ENCODE results near the gene NPAS3.

The NPAS3 gene

DNA sequence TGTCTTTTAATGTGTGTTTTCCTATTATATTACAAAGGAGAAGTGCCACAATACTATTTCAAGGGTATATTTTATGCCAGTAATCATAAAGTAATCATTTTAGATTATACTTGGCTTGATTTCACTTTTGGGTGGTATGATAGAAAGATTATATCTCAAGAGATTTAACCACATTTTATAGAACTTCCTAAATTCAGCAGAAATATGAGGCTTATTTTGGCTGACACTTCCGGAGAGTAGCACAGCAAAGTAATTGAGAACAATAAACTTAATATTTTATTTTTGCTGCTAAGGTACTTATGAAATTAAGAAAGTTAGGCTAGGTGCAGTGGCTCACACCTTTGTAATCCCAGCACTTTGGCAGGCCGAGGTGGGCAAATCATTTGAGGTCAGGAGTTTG is 319.1 kb downstream of the NPAS3 start:
- DNase-seq (ENCODE audit: low read depth) = no peak

DNA sequence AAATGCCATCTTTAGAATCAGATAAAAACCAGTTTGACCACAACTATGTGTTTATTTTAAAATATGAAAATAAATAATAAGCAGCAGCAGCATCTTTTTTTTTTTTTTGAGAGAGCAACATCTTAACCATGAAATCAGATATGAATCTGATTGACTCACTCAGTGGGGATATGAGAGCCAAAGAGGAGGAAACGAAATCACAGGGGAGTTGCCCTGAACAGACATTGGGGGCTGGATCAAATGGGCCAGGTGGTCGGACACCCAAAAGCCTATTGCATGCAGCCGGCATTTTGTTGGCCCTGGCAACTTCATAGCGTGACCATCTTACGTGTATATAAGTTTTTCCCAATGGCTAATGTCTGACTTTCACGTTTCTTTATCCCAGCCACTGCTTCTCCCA is 321.1 kb downstream of the NPAS3 start:
- no peak for DNase-seq (ENCODE audit: low read depth)

GRCh38 chr14:33271216-33271615 is 332.5 kb downstream of the NPAS3 start:
- DNase-seq (ENCODE audit: low read depth) = no peak

- no peak for DNase-seq (ENCODE audit: low read depth)
These were observed 333.2 kb downstream of the NPAS3 start for GRCh38 chr14:33271891-33272290.

- DNase-seq (ENCODE audit: low read depth) = no peak
These were observed 335.3 kb downstream of the NPAS3 start for GRCh38 chr14:33273978-33274377.

GRCh38 chr14:33275879-33276278 is 337.2 kb downstream of the NPAS3 start:
- no peak for DNase-seq (ENCODE audit: low read depth)

GRCh38 chr14:33279865-33280264 is 341.2 kb downstream of the NPAS3 start:
- no peak for DNase-seq (ENCODE audit: low read depth)

- DNase-seq (ENCODE audit: low read depth) = no peak
These were observed 342.0 kb downstream of the NPAS3 start for GRCh38 chr14:33280646-33281045.

DNA sequence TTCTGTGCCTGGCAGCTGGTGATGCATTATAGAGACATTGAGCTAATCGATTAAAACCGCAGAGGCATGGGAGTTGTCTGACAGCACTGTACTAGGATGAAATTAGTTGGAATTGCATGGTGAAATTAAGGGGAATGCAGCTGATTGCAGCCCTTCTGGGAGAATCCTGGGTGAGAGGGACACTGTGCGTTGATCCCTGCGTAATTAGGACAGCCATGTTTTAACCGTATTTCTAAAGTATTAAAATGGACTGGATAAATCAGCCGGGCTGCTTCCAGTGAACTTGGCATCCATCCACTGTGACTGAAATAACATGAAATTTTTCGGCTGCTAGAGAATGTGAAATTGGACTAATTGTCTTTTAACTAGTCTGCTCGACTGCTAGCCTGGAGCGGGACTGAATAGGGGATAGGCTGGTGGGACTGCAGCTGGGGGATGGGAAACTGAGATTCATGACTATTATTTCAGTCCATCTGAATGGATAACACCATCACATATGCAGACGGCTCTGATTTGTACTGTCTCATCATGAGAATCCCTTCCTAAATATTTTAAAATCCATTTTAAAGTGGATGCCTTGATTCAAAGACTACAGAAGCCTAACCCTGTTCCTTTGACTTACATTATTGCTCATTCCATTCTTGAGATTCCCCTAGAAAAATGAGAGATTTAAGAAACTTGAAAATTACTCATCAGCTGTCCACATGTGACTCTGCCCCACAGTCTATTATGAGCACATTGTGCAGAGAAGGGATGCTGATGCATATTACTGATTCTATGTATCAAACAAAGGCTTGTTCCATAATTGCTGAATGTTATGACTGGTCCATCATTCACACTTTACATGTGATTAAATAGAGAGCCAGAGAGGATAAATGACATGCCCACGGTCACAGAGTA is 343.9 kb downstream of the NPAS3 start:
- no peak for DNase-seq (ENCODE audit: low read depth)

- DNase-seq (ENCODE audit: low read depth) = no peak
These were observed 347.4 kb downstream of the NPAS3 start for GRCh38 chr14:33285902-33286700.

DNA sequence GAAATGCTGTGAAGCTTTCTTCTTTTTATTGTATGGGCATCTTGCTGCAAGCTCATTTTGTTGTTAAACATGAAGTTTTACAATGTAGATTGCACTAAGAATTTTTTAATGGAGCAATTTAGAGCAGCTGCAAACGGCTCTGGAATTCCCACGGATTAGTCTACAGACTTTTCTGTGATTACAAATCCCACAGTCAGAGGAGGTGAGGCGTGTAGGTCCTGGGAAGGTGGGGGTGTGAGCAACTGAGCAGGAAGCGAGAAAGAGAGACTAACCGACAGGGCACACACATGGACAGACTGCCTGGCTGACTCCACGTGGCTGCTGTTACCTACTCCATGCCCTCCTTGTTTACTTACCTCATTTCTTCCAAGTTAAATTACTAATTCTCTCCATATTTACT is 348.5 kb downstream of the NPAS3 start:
- no peak for DNase-seq (ENCODE audit: low read depth)

- no peak for DNase-seq (ENCODE audit: low read depth)
These were observed 352.0 kb downstream of the NPAS3 start for GRCh38 chr14:33290641-33291040.

DNA sequence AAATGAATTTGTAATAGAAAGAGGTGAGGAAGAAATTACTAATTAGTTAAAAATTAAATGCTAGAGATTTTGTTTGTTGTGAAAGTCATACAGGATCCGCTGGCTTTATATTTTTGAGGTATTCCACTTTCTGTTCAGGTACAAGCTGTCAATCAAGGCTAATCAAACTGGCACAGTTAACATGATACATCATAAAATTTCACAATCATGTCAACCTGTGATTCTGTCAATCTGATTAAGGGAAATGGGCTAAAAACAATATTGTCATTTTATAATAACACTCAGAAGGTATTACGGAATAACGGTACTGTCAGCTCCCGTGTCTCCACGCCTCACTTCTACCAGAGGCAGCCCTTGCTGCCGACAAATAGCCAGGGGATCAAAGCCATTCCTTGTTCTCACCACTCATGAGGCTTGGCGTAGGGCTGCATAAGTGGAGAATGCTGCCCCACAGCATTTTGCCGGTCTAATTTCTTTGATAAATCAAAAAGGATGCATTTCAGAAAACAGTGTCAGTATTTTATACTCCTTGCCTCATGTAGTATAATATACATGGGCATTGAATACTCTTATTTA is 352.9 kb downstream of the NPAS3 start:
- no peak for DNase-seq (ENCODE audit: low read depth)

DNA sequence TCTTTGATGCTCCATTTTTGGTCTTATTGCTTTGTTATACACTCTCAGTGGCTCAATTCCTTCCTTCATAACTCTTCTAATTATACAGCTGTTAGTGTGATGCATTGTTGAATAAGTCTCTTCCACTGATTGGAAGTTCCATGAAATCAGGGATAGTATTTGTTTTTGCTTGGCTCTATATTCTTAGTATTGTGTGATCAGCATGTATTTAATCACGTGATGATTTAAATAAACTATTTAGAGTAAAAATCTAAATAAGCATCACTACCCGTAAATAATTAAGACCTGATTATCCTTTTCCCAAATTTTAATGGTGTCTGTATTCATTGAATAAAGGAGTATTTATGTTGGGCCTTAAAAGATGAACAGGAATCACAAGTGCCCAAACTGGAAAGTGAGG is 355.7 kb downstream of the NPAS3 start:
- no peak for DNase-seq (ENCODE audit: low read depth)

DNA sequence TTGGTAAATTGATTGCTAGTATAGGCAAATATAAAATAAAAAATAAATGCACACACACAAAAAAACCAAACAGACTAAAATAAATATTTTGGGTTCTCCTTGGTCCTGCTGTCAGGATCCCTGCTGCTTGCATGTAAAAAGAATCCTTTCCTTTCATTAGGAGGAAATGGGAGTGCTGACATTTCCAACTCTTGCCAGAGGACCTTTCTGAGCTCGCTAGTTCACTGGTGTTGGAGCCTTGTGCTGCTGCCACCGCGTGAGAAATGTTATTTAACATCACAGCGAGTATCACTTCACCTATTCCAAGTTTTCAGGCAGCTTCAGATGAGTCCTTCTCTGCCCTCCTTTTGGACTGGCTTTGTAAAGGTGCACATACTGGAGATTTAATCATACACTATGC is 358.9 kb downstream of the NPAS3 start:
- DNase-seq (ENCODE audit: low read depth) = no peak

GRCh38 chr14:33307691-33308251 is 369.1 kb downstream of the NPAS3 start:
- DNase-seq (ENCODE audit: low read depth) = no peak

DNA sequence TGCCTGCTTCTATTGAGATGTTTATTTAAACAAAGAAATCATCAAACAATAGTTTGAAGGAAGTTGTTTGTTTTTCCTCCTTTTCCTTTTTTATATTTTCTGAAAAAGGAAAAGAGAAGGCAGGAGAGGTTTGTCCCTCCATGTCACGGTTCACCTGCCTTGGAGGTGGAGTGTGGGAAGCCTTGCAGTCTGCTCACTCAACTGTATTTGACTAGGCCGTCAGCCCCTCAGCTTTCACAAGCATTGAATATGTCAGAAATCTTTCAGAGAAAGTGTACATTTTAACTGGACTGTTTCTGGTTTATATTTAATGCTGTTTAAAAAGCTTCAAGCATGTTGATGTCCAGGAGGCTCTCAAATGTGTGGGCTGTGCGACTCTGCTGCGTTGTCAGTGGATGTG is 370.4 kb downstream of the NPAS3 start:
- DNase-seq (ENCODE audit: low read depth) = no peak

DNA sequence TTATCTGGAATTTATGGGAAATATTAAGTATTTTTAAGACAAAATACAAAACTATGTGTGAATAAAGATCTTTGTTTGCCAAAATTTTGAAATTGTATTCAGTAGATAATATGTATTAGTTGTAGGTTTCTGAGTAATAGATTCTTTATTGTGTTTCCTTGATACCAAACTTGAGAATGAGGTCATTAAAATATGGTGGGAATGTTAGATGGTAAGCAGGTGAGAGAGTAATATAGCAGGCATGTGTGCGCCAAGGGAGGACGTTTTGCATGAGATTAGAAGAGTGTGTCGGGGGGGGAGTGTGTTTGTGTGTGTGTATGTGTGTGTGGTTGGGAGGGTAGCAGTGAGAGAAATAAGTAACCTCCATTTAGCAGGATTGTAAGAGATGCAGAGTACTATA is 376.5 kb downstream of the NPAS3 start:
- no peak for DNase-seq (ENCODE audit: low read depth)

DNA sequence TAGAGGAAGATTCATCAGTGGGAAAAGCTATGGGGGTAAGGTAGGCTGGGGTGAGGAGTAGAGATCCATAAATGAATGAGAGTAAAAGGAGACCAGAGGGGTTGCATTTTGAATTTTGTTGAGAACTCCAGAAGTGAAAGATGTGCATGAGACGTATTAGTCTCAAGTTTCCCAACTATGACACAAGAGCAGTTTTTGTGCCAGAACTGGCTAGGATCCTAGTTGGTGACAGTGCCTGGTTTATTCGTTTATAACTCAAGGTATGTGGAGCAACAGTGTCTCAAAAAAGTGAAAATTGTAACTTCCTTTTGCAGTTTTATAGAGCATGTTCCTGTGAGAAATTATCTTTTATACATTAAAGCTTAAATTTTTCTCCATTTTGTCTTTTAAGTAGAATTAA is 377.0 kb downstream of the NPAS3 start:
- DNase-seq (ENCODE audit: low read depth) = no peak

DNA sequence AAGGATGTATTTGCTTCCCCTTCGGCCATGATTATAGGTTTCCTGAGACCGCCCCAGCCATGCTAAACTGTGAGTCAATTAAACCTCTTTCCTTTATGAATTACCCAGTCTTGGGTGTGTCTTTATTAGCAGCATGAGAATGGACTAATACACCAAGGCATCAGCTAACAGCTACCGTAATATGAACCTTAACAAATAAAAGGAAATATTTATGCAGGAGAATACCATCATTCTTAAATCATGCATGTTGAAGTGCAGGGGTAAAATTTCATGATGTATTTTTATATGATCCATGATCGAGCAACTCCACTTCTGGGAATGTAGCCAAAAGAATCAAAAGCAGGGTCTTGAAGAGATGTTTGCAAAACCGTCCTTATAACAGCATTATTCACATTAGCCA is 379.0 kb downstream of the NPAS3 start:
- DNase-seq (ENCODE audit: low read depth) = no peak

GRCh38 chr14:33323979-33324378 is 385.3 kb downstream of the NPAS3 start:
- DNase-seq (ENCODE audit: low read depth) = no peak

- no peak for DNase-seq (ENCODE audit: low read depth)
These were observed 392.7 kb downstream of the NPAS3 start for GRCh38 chr14:33331176-33331949.
